B cell (primary cell): Measurements from ENCODE around the gene IFT22. TPM values are rescaled to one million over a fixed set of nuclear protein-coding genes. Genes with fewer than 3 reads are reported as not detected.

Experiments used
- ATAC-seq: fragments of 200-7000 bp; cut with Tn5 transposase; one replicate; pipeline ENCODE4 v1.10.0; 2021; ENCODE audit warnings: low read depth, mild to moderate bottlenecking, moderate number of reproducible peaks, moderate library complexity
- CTCF ChIA-PET: fragments of 350-600 bp; sonication (Branson Sonifier 250); formaldehyde crosslinking; loops from one replicate; lab custom pipeline; 2021; ENCODE audit warnings: antibody characterized with exemption, inconsistent platforms; lab: Charles Lee
- POLR2A ChIA-PET: fragments of 350-600 bp; sonication (Branson Sonifier 250); formaldehyde crosslinking; loops from one replicate; lab custom pipeline; 2021; ENCODE audit warnings: antibody characterized with exemption; lab: Charles Lee
- DNase-seq: peaks from one replicate; pipeline ENCODE4 v3.0.0; 2013
- H2AFZ ChIP-seq: 2 replicates; pipeline ENCODE4 v1.6.1; 2012; ENCODE audit warnings: mild to moderate bottlenecking, low read depth, low read length; ENCODE audit not compliant: insufficient read depth, poor library complexity, severe bottlenecking
- H3K27ac ChIP-seq, 2 donors: 1 replicate in 1 of 2; 2 replicates in 1 of 2; pipeline ENCODE4 v1.5.1; 2012 to 2013; ENCODE audit warnings: low read length in 2 of 2, mild to moderate bottlenecking in 2 of 2, moderate library complexity in 1 of 2
- H3K27me3 ChIP-seq, 4 experiments: fragments of 200-600 bp in 1 of 4; sonication (generic) in 1 of 4; replicated peaks in 1 of 4; 1 replicate in 2 of 4; 2 replicates in 2 of 4; pipeline versions ENCODE4 v1.6.1 to v1.7.0; 2013 to 2016; ENCODE audit warnings: low read length in 3 of 4, mild to moderate bottlenecking in 2 of 4, mixed read lengths in 1 of 4, moderate library complexity in 1 of 4; ENCODE audit not compliant: insufficient read depth in 4 of 4, control insufficient read depth in 3 of 4; ENCODE audit errors: control extremely low read depth in 1 of 4
- H3K36me3 ChIP-seq, 2 experiments: replicated peaks in 1 of 2; 1 replicate in 1 of 2; 2 replicates in 1 of 2; pipeline versions ENCODE4 v1.6.1 to v1.7.1; 2013; ENCODE audit warnings: low read length in 1 of 2; ENCODE audit not compliant: insufficient read depth in 2 of 2, control insufficient read depth in 1 of 2; ENCODE audit errors: control extremely low read depth in 1 of 2, extremely low read depth in 1 of 2
- H3K4me1 ChIP-seq, 2 donors: fragments of 200-600 bp in 1 of 2; sonication (generic) in 1 of 2; 1 replicate in 1 of 2; 2 replicates in 1 of 2; pipeline versions ENCODE4 v1.5.1 to v1.6.1; 2013 to 2017; ENCODE audit warnings: low read length in 2 of 2; ENCODE audit not compliant: control insufficient read depth in 2 of 2, insufficient read depth in 2 of 2
- H3K4me2 ChIP-seq: replicated peaks from 2 replicates; pipeline ENCODE3; 2012; ENCODE audit warnings: mild to moderate bottlenecking, low read depth, low read length; ENCODE audit not compliant: poor library complexity, severe bottlenecking
- H3K4me3 ChIP-seq, 5 experiments: fragments of 200-600 bp in 1 of 5; sonication (generic) in 1 of 5; 1 replicate in 3 of 5; 2 replicates in 2 of 5; pipeline versions ENCODE4 v1.5.1 to v1.7.0; 2011 to 2016; ENCODE audit warnings: low read length in 4 of 5, mild to moderate bottlenecking in 4 of 5, low read depth in 2 of 5, control low read depth in 1 of 5, moderate library complexity in 1 of 5; ENCODE audit not compliant: insufficient read depth in 1 of 5; ENCODE audit errors: control extremely low read depth in 1 of 5, extremely low read depth in 1 of 5
- H3K79me2 ChIP-seq: fragments of 200-600 bp; sonication (generic); one replicate; pipeline ENCODE4 v1.6.0; 2016; ENCODE audit warnings: low read length; ENCODE audit not compliant: control insufficient read depth, insufficient read depth
- H3K9ac ChIP-seq: fragments of 200-600 bp; sonication (generic); 2 replicates; pipeline ENCODE4 v1.6.1; 2017; ENCODE audit warnings: mild to moderate bottlenecking, low read length, moderate library complexity
- H3K9me3 ChIP-seq, 3 donors: one replicate each; pipeline versions ENCODE4 v1.6.1 to v1.7.1; 2013; ENCODE audit warnings: low read length in 2 of 3; ENCODE audit not compliant: control insufficient read depth in 2 of 3, insufficient read depth in 1 of 3; ENCODE audit errors: control extremely low read depth in 1 of 3
- H4K20me1 ChIP-seq: 2 replicates; pipeline ENCODE4 v1.6.0; 2012; ENCODE audit warnings: mild to moderate bottlenecking, low read length; ENCODE audit not compliant: insufficient read depth, control insufficient read depth, poor library complexity, severe bottlenecking
- H3K27ac Mint-ChIP-seq: one replicate; pipeline ENCODE4 v1.8.0; 2021; ENCODE audit warnings: mixed read lengths
- H3K27me3 Mint-ChIP-seq: one replicate; pipeline ENCODE4 v1.8.0; 2021; ENCODE audit warnings: mixed read lengths
- H3K4me1 Mint-ChIP-seq: one replicate; pipeline ENCODE4 v1.8.0; 2021; ENCODE audit warnings: mixed read lengths
- H3K4me3 Mint-ChIP-seq: one replicate; pipeline ENCODE4 v1.8.0; 2021; ENCODE audit warnings: mixed read lengths
- H3K9me3 Mint-ChIP-seq: one replicate; pipeline ENCODE4 v1.8.0; 2022; ENCODE audit warnings: mixed read lengths; ENCODE audit not compliant: insufficient read depth
- CTCF ChIP-seq: fragments of 200-600 bp; IDR thresholded peaks from one replicate; pipeline ENCODE4 v1.8.0; 2022; ENCODE audit warnings: antibody characterized with exemption, mild to moderate bottlenecking
- EZH2 ChIP-seq: IDR thresholded peaks from 2 replicates; pipeline ENCODE4 v1.6.1; 2012; ENCODE audit warnings: borderline replicate concordance, low read depth, mild to moderate bottlenecking, moderate library complexity, low read length; ENCODE audit not compliant: insufficient read depth, poor library complexity, severe bottlenecking
- WGBS: methylation state at CpG from one replicate; pipeline ENCODE4 v1.1.5; 2013; ENCODE audit warnings: missing lambda C conversion rate; ENCODE audit not compliant: insufficient coverage; 5-methylcytosine and 5-hydroxymethylcytosine counted together
- intact Hi-C: fragments of 100-400 bp; cut with micrococcal nuclease; formaldehyde crosslinking; loops from one replicate; pipeline ENCODE4 v1.10.0; 2022
- polyA plus RNA-seq: library from polyadenylated mRNA; depleted of rRNA; stranded (reverse); fragments of >200 nt; gene quantifications from 2 replicates; pipeline ENCODE4 v1.2.3, GENCODE V29; 2012
- total RNA-seq, 2 donors: library from RNA; stranded (reverse); fragments of 120-200 nt in 1 of 2; gene quantifications; 1 replicate in 1 of 2; 2 replicates in 1 of 2; pipeline versions ENCODE4 v1.2.3 to v1.2.4, GENCODE V29; 2013 to 2022

Gene IFT22
- total and polyA plus RNA-seq, 2 donors (not counting 1 experiment from before 2014, with no cell fraction given), result 5.2 to 7.3 TPM

- H3K4me1 ChIP-seq, result peaks cover 10 to 24% of the 10 kb centered on the region in 2 donors
- ChIA-PET CTCF (interaction anchor here (0.9 to 8.2 kb wide), 6 partner anchors 27 to 71 kb away, joined by 3 to 83 read pairs (median 4); no protein-coding TSS in a partner anchor), POLR2A (no interaction called here)
- H3K9ac ChIP-seq, result no peak overlapping the region
- H3K27me3 ChIP-seq, result peaks cover 0 to 25% (median 5%) of the 10 kb centered on the region in 4 experiments
- intact Hi-C loops, result no loop called here
- DNase-seq, result no peak
- H3K36me3 ChIP-seq, result no peaks in the 10 kb centered on the region
- peaks cover 0 to 8% (median 0%) of the 10 kb centered on the region in 3 donors for H3K9me3 ChIP-seq
- H3K27ac ChIP-seq, result no peak overlapping the region
- Mint-ChIP-seq H3K27ac (no peak overlapping the region), H3K9me3 (no peaks in the 10 kb centered on the region), H3K27me3 (peaks cover 43% of the 10 kb centered on the region), H3K4me3 (no peak overlapping the region), H3K4me1 (peaks cover 18% of the 10 kb centered on the region)
- no peak overlapping the region for H2AFZ ChIP-seq
- no peak overlapping the region for H3K4me3 ChIP-seq
- H3K79me2 ChIP-seq, result no peaks in the 10 kb centered on the region
- no peak overlapping the region for H3K4me2 ChIP-seq
- WGBS, result no CpG with 5 or more reads among the region's 1 CpG
- H4K20me1 ChIP-seq, result no peaks in the 10 kb centered on the region
- TF ChIP-seq EZH2 (no peak), CTCF (no peak)
- ATAC-seq, result no peak
Observed at GRCh38 chr7:101367676-101368075, 46.1 kb upstream of the IFT22 start.

- Histone ChIP-seq H3K4me1 (peaks cover 10 to 27% of the 10 kb centered on the region in 2 donors), H3K79me2 (no peaks in the 10 kb centered on the region), H3K4me3 (no peak overlapping the region), H3K27ac (no peak overlapping the region), H3K4me2 (no peak overlapping the region), H3K9ac (no peak overlapping the region), H3K27me3 (peaks cover 0 to 32% (median 11%) of the 10 kb centered on the region in 4 experiments), H3K9me3 (peaks cover 0 to 12% (median 0%) of the 10 kb centered on the region in 3 donors), H4K20me1 (no peaks in the 10 kb centered on the region), H3K36me3 (no peaks in the 10 kb centered on the region), H2AFZ (no peak overlapping the region)
- TF ChIP-seq CTCF, result no peak
- no peak for TF ChIP-seq EZH2
- DNase-seq, result no peak
- intact Hi-C loops, result loop anchor here (2.0 kb wide), 1 partner anchor 25 kb away; no protein-coding TSS in a partner anchor
- CTCF ChIA-PET, result interaction anchor here (1.8 to 8.2 kb wide), 3 partner anchors 46 to 142 kb away, joined by 11 to 83 read pairs (median 28); no protein-coding TSS in a partner anchor
- Mint-ChIP-seq H3K27me3 (peaks cover 38% of the 10 kb centered on the region), H3K9me3 (no peaks in the 10 kb centered on the region), H3K27ac (no peak overlapping the region), H3K4me1 (peaks cover 19% of the 10 kb centered on the region), H3K4me3 (no peak overlapping the region)
- no peak for ATAC-seq
- POLR2A ChIA-PET, result no interaction called here
- 91% methylated on average over 2 of the region's 2 CpGs for WGBS
Observed at GRCh38 chr7:101365956-101366355, 44.3 kb upstream of the IFT22 start.
